GM12878 (cell line): ENCODE data around the gene STBD1.

Experiments
- CHD1 ChIP-seq: IDR thresholded peaks from 2 replicates; pipeline ENCODE4 v1.6.1; 2012; ENCODE audit warnings: low read depth, low read length, improper control_type of control experiment
- CTCF ChIP-seq, 3 experiments: IDR thresholded peaks in 2 of 3; conservative IDR thresholded peaks in 1 of 3; 2 replicates each; pipeline ENCODE4 v1.5.1; 2011; ENCODE audit warnings: low read depth in 3 of 3, low read length in 3 of 3, mild to moderate bottlenecking in 3 of 3, control low read depth in 2 of 3, moderate library complexity in 2 of 3, inconsistent platforms in 1 of 3, mixed read lengths in 1 of 3; ENCODE audit not compliant: control insufficient read depth in 2 of 3, insufficient read depth in 1 of 3; ENCODE audit errors: extremely low read depth in 1 of 3
- PAX5 ChIP-seq: IDR thresholded peaks from 2 replicates; pipeline ENCODE4 v1.6.1; 2011; ENCODE audit warnings: low read depth, low read length, borderline replicate concordance
- SRF ChIP-seq, 2 experiments: IDR thresholded peaks; 2 replicates each; pipeline ENCODE4 v1.6.1; 2011; ENCODE audit warnings: low read depth in 2 of 2, low read length in 2 of 2, mild to moderate bottlenecking in 1 of 2, moderate library complexity in 1 of 2
- ZNF24 ChIP-seq: fragments of 450-650 bp; IDR thresholded peaks from 2 replicates; pipeline ENCODE4 v1.6.1; 2017; ENCODE audit warnings: antibody characterized with exemption, mild to moderate bottlenecking
- ZSCAN29 ChIP-seq: fragments of 450-650 bp; IDR thresholded peaks from 2 replicates; pipeline ENCODE4 v1.6.1; 2017; ENCODE audit warnings: mild to moderate bottlenecking, moderate library complexity

- no peak for TF ChIP-seq CTCF (IDR thresholded peaks at IDR 0.05 in 2 of 3, conservative IDR thresholded peaks at IDR 0.05 in 1 of 3; ENCODE audit: control insufficient read depth in 2 of 3, extremely low read depth in 1 of 3, insufficient read depth in 1 of 3, low read depth in 3 of 3, low read length in 3 of 3)
- TF ChIP-seq CHD1: no peak
- TF ChIP-seq PAX5: no peak
- TF ChIP-seq ZNF24: no peak
- no peak for TF ChIP-seq ZSCAN29
- TF ChIP-seq SRF (IDR thresholded peaks at IDR 0.05; ENCODE audit: low read depth in 2 of 2, low read length in 2 of 2): no peak
Measured at GRCh38 chr4:76302826-76303438, 3.6 kb upstream of the STBD1 start.
